ENCODE measurements around the gene TUBB4B. TPM values are rescaled to one million over a fixed set of nuclear protein-coding genes. Genes with fewer than 3 reads are reported as not detected.

Gene TUBB4B
- total RNA-seq, 5 donors from 2014 or later (not counting 1 experiment from before 2014, with no cell fraction given): 50.6 to 118 (median 95.3) TPM

DNA sequence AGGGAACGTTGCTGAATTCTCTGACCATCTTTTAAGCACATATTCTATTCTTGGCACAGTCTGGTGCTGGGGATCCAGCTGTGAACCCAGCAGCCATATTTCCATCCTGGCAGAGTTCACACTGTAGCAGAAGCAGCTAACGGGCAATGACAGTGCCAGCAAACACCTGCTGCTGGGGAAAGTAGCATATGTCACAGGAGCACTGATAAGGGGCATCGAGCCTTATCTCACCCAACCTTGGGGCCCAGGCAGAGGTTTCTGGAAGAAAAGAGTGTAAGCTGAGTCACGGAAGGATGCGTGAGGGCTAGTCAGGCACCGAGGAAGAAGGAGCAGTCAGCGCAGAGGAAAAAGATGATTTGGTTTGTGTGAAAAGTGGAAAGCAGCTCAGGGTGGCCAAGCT lies 34.5 kb upstream of the TUBB4B start:
- ChIA-PET POLR2A (interaction anchor here (0.6 to 1.0 kb wide), 2 partner anchors 15 to 30 kb away, joined by 3 to 5 read pairs; partner anchors contain the start of gene RNF208 (in 1 of the 2)), CTCF (no interaction called here)
- Mint-ChIP-seq H3K4me3 (peak overlapping the region; percentile 90 to 92 (median 91)), H3K9me3 (no peaks in the 10 kb centered on the region), H3K27me3 (no peaks in the 10 kb centered on the region), H3K27ac (no peak overlapping the region), H3K36me3 (peaks cover 9% of the 10 kb centered on the region), H3K4me1 (peaks cover 39 to 54% (median 41%) of the 10 kb centered on the region in 3 donors)
- H3K9me3 ChIP-seq: no peaks in the 10 kb centered on the region
- H3K27ac ChIP-seq (ENCODE audit: low read length): no peak overlapping the region
- no peaks in the 10 kb centered on the region for H3K27me3 ChIP-seq (replicated peaks in 1 of 2; ENCODE audit: control insufficient read depth in 2 of 2, extremely low read depth in 1 of 2, insufficient read depth in 2 of 2, low read length in 1 of 2)
- H3K4me1 ChIP-seq (ENCODE audit: control insufficient read depth in 1 of 2, extremely low read depth in 1 of 2, insufficient read depth in 2 of 2, low read length in 2 of 2): peaks cover 19 to 44% of the 10 kb centered on the region in 2 experiments
- ATAC-seq (replicated peaks in 1 of 4): no peak
- no peak overlapping the region for H3K4me3 ChIP-seq (ENCODE audit: control insufficient read depth in 1 of 2, extremely low read depth in 1 of 2, low read length in 1 of 2)
- DNase-seq: no peak
- H3K36me3 ChIP-seq (ENCODE audit: control insufficient read depth in 2 of 2, extremely low read depth in 1 of 2, insufficient read depth in 1 of 2, low read length in 1 of 2): peaks cover 0 to 6% of the 10 kb centered on the region in 2 donors
- 82% methylated on average over 6 of the region's 7 CpGs for WGBS (ENCODE audit: insufficient coverage)

- Histone ChIP-seq H3K4me1 (ENCODE audit: control insufficient read depth in 1 of 2, extremely low read depth in 1 of 2, insufficient read depth in 2 of 2, low read length in 2 of 2) (peaks cover 2 to 12% of the 10 kb centered on the region in 2 experiments), H3K9me3 (no peaks in the 10 kb centered on the region), H3K27me3 (replicated peaks in 1 of 2; ENCODE audit: control insufficient read depth in 2 of 2, extremely low read depth in 1 of 2, insufficient read depth in 2 of 2, low read length in 1 of 2) (no peaks in the 10 kb centered on the region), H3K4me3 (ENCODE audit: control insufficient read depth in 1 of 2, extremely low read depth in 1 of 2, low read length in 1 of 2) (no peak overlapping the region), H3K27ac (ENCODE audit: low read length) (no peak overlapping the region), H3K36me3 (ENCODE audit: control insufficient read depth in 2 of 2, extremely low read depth in 1 of 2, insufficient read depth in 1 of 2, low read length in 1 of 2) (peaks cover 0 to 5% of the 10 kb centered on the region in 2 donors)
- ChIA-PET POLR2A (no interaction called here), CTCF (no interaction called here)
- Mint-ChIP-seq H3K36me3 (peaks cover 9% of the 10 kb centered on the region), H3K9me3 (no peaks in the 10 kb centered on the region), H3K27me3 (no peaks in the 10 kb centered on the region), H3K27ac (no peak overlapping the region), H3K4me3 (no peak overlapping the region), H3K4me1 (peaks cover 12 to 17% (median 12%) of the 10 kb centered on the region in 3 donors)
- ATAC-seq (replicated peaks in 1 of 4): no peak
- 91% methylated on average over 13 of the region's 13 CpGs for WGBS (ENCODE audit: insufficient coverage)
- no peak for DNase-seq
Observed at GRCh38 chr9:137211532-137211931, 29.6 kb upstream of the TUBB4B start.

GRCh38 chr9:137212520-137212919 lies 28.6 kb upstream of the TUBB4B start:
- ATAC-seq (replicated peaks in 1 of 4): no peak
- no peaks in the 10 kb centered on the region for H3K9me3 Mint-ChIP-seq
- H3K27ac Mint-ChIP-seq: no peak overlapping the region
- 92% methylated on average over 21 of the region's 21 CpGs for WGBS (ENCODE audit: insufficient coverage)
- H3K36me3 ChIP-seq (ENCODE audit: control insufficient read depth in 2 of 2, extremely low read depth in 1 of 2, insufficient read depth in 1 of 2, low read length in 1 of 2): peaks cover 0 to 5% of the 10 kb centered on the region in 2 donors
- DNase-seq: no peak
- no peaks in the 10 kb centered on the region for H3K9me3 ChIP-seq
- peaks cover 5% of the 10 kb centered on the region for H3K36me3 Mint-ChIP-seq
- H3K4me3 ChIP-seq (ENCODE audit: control insufficient read depth in 1 of 2, extremely low read depth in 1 of 2, low read length in 1 of 2): no peak overlapping the region
- ChIA-PET CTCF (no interaction called here), POLR2A (no interaction called here)
- peaks cover 2 to 8% (median 2%) of the 10 kb centered on the region in 3 donors for H3K4me1 Mint-ChIP-seq
- H3K4me1 ChIP-seq (ENCODE audit: control insufficient read depth in 1 of 2, extremely low read depth in 1 of 2, insufficient read depth in 2 of 2, low read length in 2 of 2): peaks cover 0 to 2% of the 10 kb centered on the region in 2 experiments
- H3K27me3 Mint-ChIP-seq: no peaks in the 10 kb centered on the region
- no peak overlapping the region for H3K4me3 Mint-ChIP-seq
- H3K27ac ChIP-seq (ENCODE audit: low read length): no peak overlapping the region
- H3K27me3 ChIP-seq (replicated peaks in 1 of 2; ENCODE audit: control insufficient read depth in 2 of 2, extremely low read depth in 1 of 2, insufficient read depth in 2 of 2, low read length in 1 of 2): no peaks in the 10 kb centered on the region

GRCh38 chr9:137213160-137214060 lies 27.7 kb upstream of the TUBB4B start:
- H3K4me3 Mint-ChIP-seq: no peak overlapping the region
- ChIA-PET CTCF (no interaction called here), POLR2A (no interaction called here)
- ATAC-seq (replicated peaks in 1 of 4): no peak
- no peaks in the 10 kb centered on the region for H3K9me3 ChIP-seq
- no peak overlapping the region for H3K4me3 ChIP-seq (ENCODE audit: control insufficient read depth in 1 of 2, extremely low read depth in 1 of 2, low read length in 1 of 2)
- no peaks in the 10 kb centered on the region for H3K4me1 ChIP-seq (ENCODE audit: control insufficient read depth in 1 of 2, extremely low read depth in 1 of 2, insufficient read depth in 2 of 2, low read length in 2 of 2)
- no peaks in the 10 kb centered on the region for H3K27me3 ChIP-seq (replicated peaks in 1 of 2; ENCODE audit: control insufficient read depth in 2 of 2, extremely low read depth in 1 of 2, insufficient read depth in 2 of 2, low read length in 1 of 2)
- H3K27ac Mint-ChIP-seq: no peak overlapping the region
- no peak overlapping the region for H3K27ac ChIP-seq (ENCODE audit: low read length)
- H3K9me3 Mint-ChIP-seq: no peaks in the 10 kb centered on the region
- no peaks in the 10 kb centered on the region for H3K27me3 Mint-ChIP-seq
- no peak for DNase-seq
- peaks cover 0 to 3% (median 1%) of the 10 kb centered on the region in 3 donors for H3K4me1 Mint-ChIP-seq
- H3K36me3 Mint-ChIP-seq: peaks cover 4% of the 10 kb centered on the region
- peaks cover 0 to 5% of the 10 kb centered on the region in 2 donors for H3K36me3 ChIP-seq (ENCODE audit: control insufficient read depth in 2 of 2, extremely low read depth in 1 of 2, insufficient read depth in 1 of 2, low read length in 1 of 2)
- WGBS (ENCODE audit: insufficient coverage): 94% methylated on average over 49 of the region's 49 CpGs

GRCh38 chr9:137214620-137215019 lies 26.5 kb upstream of the TUBB4B start:
- WGBS (ENCODE audit: insufficient coverage): 90% methylated on average over 18 of the region's 19 CpGs
- POLR2A ChIA-PET: interaction anchor here in 1 of 2 donors (0.5 kb wide), 1 partner anchor 9 kb away, joined by 3 read pairs; no protein-coding TSS in a partner anchor
- H3K27ac Mint-ChIP-seq: no peak overlapping the region

GRCh38 chr9:137215196-137215986 lies 25.7 kb upstream of the TUBB4B start:
- WGBS (ENCODE audit: insufficient coverage): 93% methylated on average over 14 of the region's 22 CpGs
- no peak overlapping the region for H3K4me3 Mint-ChIP-seq
- no peak for ATAC-seq (replicated peaks in 1 of 4)
- H3K27ac ChIP-seq (ENCODE audit: low read length): no peak overlapping the region
- no peak for DNase-seq
- no peaks in the 10 kb centered on the region for H3K36me3 Mint-ChIP-seq
- no peaks in the 10 kb centered on the region for H3K9me3 Mint-ChIP-seq
- ChIA-PET CTCF (no interaction called here), POLR2A (no interaction called here)
- H3K4me1 Mint-ChIP-seq: no peaks in the 10 kb centered on the region
- no peaks in the 10 kb centered on the region for H3K27me3 Mint-ChIP-seq
- no peaks in the 10 kb centered on the region for H3K4me1 ChIP-seq (ENCODE audit: control insufficient read depth in 1 of 2, extremely low read depth in 1 of 2, insufficient read depth in 2 of 2, low read length in 2 of 2)
- H3K27ac Mint-ChIP-seq: no peak overlapping the region
- H3K9me3 ChIP-seq: no peaks in the 10 kb centered on the region
- H3K4me3 ChIP-seq (ENCODE audit: control insufficient read depth in 1 of 2, extremely low read depth in 1 of 2, low read length in 1 of 2): no peak overlapping the region
- peaks cover 0 to 4% of the 10 kb centered on the region in 2 experiments for H3K27me3 ChIP-seq (replicated peaks in 1 of 2; ENCODE audit: control insufficient read depth in 2 of 2, extremely low read depth in 1 of 2, insufficient read depth in 2 of 2, low read length in 1 of 2)
- H3K36me3 ChIP-seq (ENCODE audit: control insufficient read depth in 2 of 2, extremely low read depth in 1 of 2, insufficient read depth in 1 of 2, low read length in 1 of 2): peaks cover 0 to 2% of the 10 kb centered on the region in 2 donors

More at GRCh38 chr9:137214620-137215019, 26.5 kb upstream of the TUBB4B start:
- no peak overlapping the region for H3K4me3 Mint-ChIP-seq
- no peaks in the 10 kb centered on the region for H3K27me3 Mint-ChIP-seq
- H3K4me3 ChIP-seq (ENCODE audit: control insufficient read depth in 1 of 2, extremely low read depth in 1 of 2, low read length in 1 of 2): no peak overlapping the region
- no peaks in the 10 kb centered on the region for H3K4me1 ChIP-seq (ENCODE audit: control insufficient read depth in 1 of 2, extremely low read depth in 1 of 2, insufficient read depth in 2 of 2, low read length in 2 of 2)
- no peaks in the 10 kb centered on the region for H3K9me3 ChIP-seq
- H3K27ac ChIP-seq (ENCODE audit: low read length): no peak overlapping the region
- CTCF ChIA-PET: no interaction called here
- DNase-seq (no peak), ATAC-seq (replicated peaks in 1 of 4) (no peak)
- H3K9me3 Mint-ChIP-seq: no peaks in the 10 kb centered on the region
- no peaks in the 10 kb centered on the region for H3K4me1 Mint-ChIP-seq
- H3K27me3 ChIP-seq (replicated peaks in 1 of 2; ENCODE audit: control insufficient read depth in 2 of 2, extremely low read depth in 1 of 2, insufficient read depth in 2 of 2, low read length in 1 of 2): no peaks in the 10 kb centered on the region
- no peaks in the 10 kb centered on the region for H3K36me3 Mint-ChIP-seq
- peaks cover 0 to 2% of the 10 kb centered on the region in 2 donors for H3K36me3 ChIP-seq (ENCODE audit: control insufficient read depth in 2 of 2, extremely low read depth in 1 of 2, insufficient read depth in 1 of 2, low read length in 1 of 2)
